Esophagus mucosa (tissue), 1 donor: ENCODE data around the gene LILRA1. TPM values are rescaled to one million over a fixed set of nuclear protein-coding genes. Genes with fewer than 3 reads are reported as not detected.
"Not testable (repeated sequence)": the region's sequence is repeated elsewhere in the genome, so short reads cannot be mapped to it uniquely, and the experiment has no call there.

Experiments used
- ATAC-seq: fragments of 200-7000 bp; cut with Tn5 transposase; one replicate; pipeline ENCODE4 v1.9.1; 2020
- total RNA-seq: library from RNA; stranded (reverse); gene quantifications from one replicate; pipeline ENCODE4 v1.2.4, GENCODE V29; 2023
- donor health status: DM: yes; HTN: yes; CAD: no.

The LILRA1 gene
- total RNA-seq, 1 donor from 2014 or later: 0.16 TPM

GRCh38 chr19:54627912-54628311 lies 34.5 kb downstream of the LILRA1 start:
- not testable (repeated sequence) for ATAC-seq

- ATAC-seq: not testable (repeated sequence)
Measured at GRCh38 chr19:54630262-54630661, 36.8 kb downstream of the LILRA1 start, which contains the start of gene LILRB1. LILRB1 (plus strand) TSS chr19:54630484; CDS start chr19:54631074, 590 bp downstream.

DNA sequence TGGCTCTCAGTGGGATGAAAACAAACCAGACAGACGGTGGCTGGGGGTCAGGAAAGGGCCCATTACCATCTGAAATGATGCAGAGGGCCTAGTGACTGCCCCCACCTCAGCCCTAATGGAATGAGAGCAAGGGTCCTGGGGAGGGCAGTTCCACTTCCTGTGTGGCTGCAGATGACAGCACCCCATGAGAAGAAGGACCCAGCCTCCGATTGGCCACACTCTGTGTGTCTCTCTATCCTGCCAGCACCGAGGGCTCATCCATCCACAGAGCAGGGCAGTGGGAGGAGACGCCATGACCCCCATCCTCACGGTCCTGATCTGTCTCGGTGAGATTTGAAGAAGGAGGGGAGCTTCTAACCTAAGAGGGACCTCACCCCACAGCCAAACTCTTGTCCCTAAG lies 37.4 kb downstream of the LILRA1 start:
- no peak for ATAC-seq

GRCh38 chr19:54631489-54632337 lies 38.3 kb downstream of the LILRA1 start:
- not testable (repeated sequence) for ATAC-seq

DNA sequence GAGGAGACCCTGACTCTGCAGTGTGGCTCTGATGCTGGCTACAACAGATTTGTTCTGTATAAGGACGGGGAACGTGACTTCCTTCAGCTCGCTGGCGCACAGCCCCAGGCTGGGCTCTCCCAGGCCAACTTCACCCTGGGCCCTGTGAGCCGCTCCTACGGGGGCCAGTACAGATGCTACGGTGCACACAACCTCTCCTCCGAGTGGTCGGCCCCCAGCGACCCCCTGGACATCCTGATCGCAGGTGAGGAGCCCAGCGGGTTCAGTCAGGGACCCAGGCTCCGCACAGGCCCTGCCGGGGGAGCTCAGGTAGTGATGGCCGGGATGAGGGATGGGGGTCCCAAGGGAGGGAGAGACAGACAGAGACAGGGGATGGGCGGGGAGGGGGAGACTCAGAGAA lies 39.1 kb downstream of the LILRA1 start:
- not testable (repeated sequence) for ATAC-seq

- ATAC-seq: no peak
Measured at GRCh38 chr19:54633401-54633800, 40.0 kb downstream of the LILRA1 start.

DNA sequence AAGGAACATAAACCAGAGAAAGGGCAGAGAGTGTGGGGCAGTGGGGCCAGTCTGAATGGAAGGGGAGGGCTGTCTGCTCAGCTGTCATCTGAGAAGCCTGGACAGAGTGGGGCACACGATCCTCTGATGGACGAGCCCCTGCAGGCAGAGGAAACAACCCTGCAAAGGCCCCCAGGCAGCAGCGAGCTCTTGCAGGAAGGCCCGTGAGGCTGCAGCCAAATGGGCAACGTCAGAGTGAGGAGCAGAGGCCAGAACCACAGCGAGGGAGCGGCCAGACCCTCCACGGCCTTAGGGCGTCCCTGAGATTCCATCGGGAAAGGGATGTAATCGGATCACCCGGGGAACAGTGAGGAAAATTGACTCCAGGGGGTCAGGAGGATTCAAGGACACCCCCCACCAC lies 42.6 kb downstream of the LILRA1 start:
- not testable (repeated sequence) for ATAC-seq

GRCh38 chr19:54638683-54639082 lies 45.3 kb downstream of the LILRA1 start:
- no peak for ATAC-seq

GRCh38 chr19:54642953-54643352 lies 49.5 kb downstream of the LILRA1 start:
- not testable (repeated sequence) for ATAC-seq

GRCh38 chr19:54643583-54643982 lies 50.2 kb downstream of the LILRA1 start:
- not testable (repeated sequence) for ATAC-seq

- ATAC-seq: no peak
Measured at GRCh38 chr19:54644056-54644455, 50.6 kb downstream of the LILRA1 start.

DNA sequence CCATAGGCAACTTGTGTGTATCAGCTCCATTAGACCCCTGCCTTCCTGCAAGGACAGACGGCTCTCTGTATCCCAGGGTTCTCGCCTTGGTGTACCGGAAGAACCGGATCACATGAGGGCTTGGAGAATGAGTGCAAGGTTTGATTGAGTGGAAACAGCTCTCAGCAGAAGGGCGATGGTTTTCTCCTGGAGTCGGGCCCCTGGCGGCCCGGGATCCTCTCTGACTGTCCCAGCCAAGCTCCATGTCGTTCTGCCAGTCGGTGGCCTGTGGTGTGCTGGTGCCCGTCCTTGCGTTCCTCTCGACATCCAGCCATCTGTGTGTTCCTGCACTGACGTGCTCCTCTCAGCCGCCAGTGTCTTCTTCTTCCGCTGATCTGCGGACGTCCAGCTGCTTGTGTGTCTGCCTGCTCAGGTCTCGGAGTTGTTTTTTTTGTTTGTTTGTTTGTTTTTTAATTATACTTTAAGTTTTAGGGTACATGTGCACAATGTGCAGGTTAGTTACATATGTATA lies 53.0 kb downstream of the LILRA1 start:
- no peak for ATAC-seq

DNA sequence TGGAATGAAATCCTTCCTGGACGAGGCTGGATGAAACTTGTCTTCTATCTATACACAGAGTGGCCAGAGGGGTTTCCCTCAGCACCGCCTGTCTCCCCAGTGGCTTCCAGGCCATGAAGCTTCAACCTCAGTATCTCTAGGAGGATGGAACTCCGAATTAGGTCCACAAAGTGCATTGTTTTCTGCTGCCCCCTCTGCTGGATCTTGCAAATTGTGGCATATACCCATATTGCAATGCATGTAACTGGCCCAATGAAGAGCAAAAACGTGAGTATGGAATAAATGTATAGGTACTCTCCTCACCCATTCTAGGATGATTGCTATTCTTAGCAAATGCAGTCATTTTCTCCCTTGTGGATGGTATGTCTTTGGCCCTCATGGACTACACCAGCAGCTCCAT lies 54.7 kb downstream of the LILRA1 start:
- ATAC-seq: no peak

DNA sequence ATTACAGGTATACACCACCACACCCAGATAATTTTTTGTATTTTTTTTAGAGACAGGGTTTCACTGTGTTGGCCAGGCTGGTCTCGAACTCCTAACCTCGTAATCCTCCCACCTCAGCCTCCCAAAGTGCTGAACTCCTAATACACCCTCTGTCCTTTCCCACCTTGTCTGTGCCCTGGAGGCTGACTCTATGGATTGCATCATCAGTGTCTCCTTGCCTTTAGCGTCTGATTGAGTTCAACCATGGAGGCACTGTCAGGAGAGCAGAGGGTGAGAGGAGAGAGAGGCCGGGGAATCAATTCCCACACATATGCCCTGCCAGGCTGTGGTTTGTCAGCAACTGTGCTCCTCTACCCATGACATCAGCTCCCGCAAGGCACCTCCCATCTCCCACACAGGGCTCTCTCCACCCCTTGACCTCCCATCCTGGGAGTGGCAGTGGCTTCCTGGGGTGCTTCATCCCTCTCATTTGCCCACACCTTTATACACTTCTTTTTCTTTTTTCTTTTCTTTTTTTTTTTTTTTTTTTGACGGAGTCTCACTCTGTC lies 56.8 kb downstream of the LILRA1 start:
- no peak for ATAC-seq

Other genes starting within 250 kb of the LILRA1 start
- gene LAIR1, start 228.7 kb upstream of the LILRA1 start, total RNA-seq: 1.5 TPM
- gene TTYH1, start 178.2 kb upstream of the LILRA1 start, total RNA-seq: 0.44 TPM
- 38.5 TPM for gene LENG8, start 144.4 kb upstream of the LILRA1 start, total RNA-seq
- gene LENG9, start 129.9 kb upstream of the LILRA1 start, total RNA-seq: 7.2 TPM
- gene CDC42EP5, start 120.3 kb upstream of the LILRA1 start, total RNA-seq: 18.2 TPM
- not detected for gene LAIR2, start 90.8 kb upstream of the LILRA1 start, total RNA-seq
- gene LILRA2, start 19.8 kb upstream of the LILRA1 start, total RNA-seq: not detected
- gene LILRB1, start 36.9 kb downstream of the LILRA1 start, total RNA-seq: 1.3 TPM
- gene LILRB4, start 69.4 kb downstream of the LILRA1 start, total RNA-seq: 0.48 TPM
- gene KIR3DL3, start 130.8 kb downstream of the LILRA1 start, total RNA-seq: not detected
- gene KIR2DL3, start 144.9 kb downstream of the LILRA1 start, total RNA-seq: not detected
- gene KIR2DL1, start 176.2 kb downstream of the LILRA1 start, total RNA-seq: not detected
- not detected for gene KIR2DL4, start 210.0 kb downstream of the LILRA1 start, total RNA-seq
- not detected for gene KIR3DL1, start 222.8 kb downstream of the LILRA1 start, total RNA-seq
- gene KIR2DS4, start 239.0 kb downstream of the LILRA1 start, total RNA-seq: not detected